Tibial nerve (tissue), 4 donors: ENCODE data around the gene COA7.

ENCODE experiments used
- EP300 ChIP-seq, 2 donors: sonication (generic); formaldehyde crosslinking; IDR thresholded peaks; one replicate each; pipeline ENCODE4 v1.6.1; 2017; ENCODE audit warnings: antibody characterized with exemption in 2 of 2, mild to moderate bottlenecking in 1 of 2
- POLR2A ChIP-seq, 2 donors: fragments of 450-650 bp; IDR thresholded peaks; one replicate each; pipeline ENCODE4 v1.6.1; 2017; ENCODE audit warnings: antibody characterized with exemption in 2 of 2, mild to moderate bottlenecking in 2 of 2, moderate library complexity in 2 of 2
- TF ChIP-seq, protein P1 (sequence below), 5 experiments: fragments of 200-600 bp in 3 of 5; fragments of 450-650 bp in 2 of 5; sonication (generic) in 3 of 5; IDR thresholded peaks; one replicate each; pipeline ENCODE4 v1.5.1; 2016 to 2019; ENCODE audit warnings: antibody characterized with exemption in 5 of 5, mild to moderate bottlenecking in 3 of 5, moderate library complexity in 2 of 5

DNA sequence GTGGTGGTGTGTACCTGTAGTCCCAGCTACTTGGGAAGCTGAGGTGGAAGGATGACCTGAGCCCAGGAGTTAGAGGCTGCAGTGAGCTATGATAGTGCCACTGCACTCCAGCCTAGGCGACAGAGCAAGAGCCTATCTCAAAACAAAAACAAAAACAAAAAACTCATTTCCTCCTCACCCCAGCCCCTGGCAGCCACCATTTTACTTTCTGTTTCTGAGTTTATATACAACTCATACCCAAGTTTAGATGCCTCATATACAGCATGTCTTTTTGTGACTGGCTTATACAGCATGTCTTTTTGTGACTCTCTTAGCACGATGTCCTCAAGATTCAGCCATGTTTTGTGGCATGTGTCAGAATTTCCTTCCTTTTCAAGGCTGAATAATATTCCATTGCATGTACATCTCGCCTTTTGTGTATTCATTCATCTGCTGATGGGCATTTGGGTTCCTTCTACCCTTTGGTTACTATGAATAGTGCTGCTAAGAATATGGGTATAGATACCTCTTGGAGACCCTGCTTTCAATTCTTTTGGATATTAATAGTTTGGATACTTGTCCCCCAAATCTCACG is 14.7 kb downstream of the COA7 start:
- TF ChIP-seq, protein P1, sequence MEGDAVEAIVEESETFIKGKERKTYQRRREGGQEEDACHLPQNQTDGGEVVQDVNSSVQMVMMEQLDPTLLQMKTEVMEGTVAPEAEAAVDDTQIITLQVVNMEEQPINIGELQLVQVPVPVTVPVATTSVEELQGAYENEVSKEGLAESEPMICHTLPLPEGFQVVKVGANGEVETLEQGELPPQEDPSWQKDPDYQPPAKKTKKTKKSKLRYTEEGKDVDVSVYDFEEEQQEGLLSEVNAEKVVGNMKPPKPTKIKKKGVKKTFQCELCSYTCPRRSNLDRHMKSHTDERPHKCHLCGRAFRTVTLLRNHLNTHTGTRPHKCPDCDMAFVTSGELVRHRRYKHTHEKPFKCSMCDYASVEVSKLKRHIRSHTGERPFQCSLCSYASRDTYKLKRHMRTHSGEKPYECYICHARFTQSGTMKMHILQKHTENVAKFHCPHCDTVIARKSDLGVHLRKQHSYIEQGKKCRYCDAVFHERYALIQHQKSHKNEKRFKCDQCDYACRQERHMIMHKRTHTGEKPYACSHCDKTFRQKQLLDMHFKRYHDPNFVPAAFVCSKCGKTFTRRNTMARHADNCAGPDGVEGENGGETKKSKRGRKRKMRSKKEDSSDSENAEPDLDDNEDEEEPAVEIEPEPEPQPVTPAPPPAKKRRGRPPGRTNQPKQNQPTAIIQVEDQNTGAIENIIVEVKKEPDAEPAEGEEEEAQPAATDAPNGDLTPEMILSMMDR (IDR thresholded peaks at IDR 0.05), result no peak
- TF ChIP-seq POLR2A (IDR thresholded peaks at IDR 0.05) (no peak), EP300 (IDR thresholded peaks at IDR 0.05) (no peak)
